ENCODE measurements around the gene FAM216B. TPM values are rescaled to one million over a fixed set of nuclear protein-coding genes. Genes with fewer than 3 reads are reported as not detected.

The FAM216B gene
- total and polyA plus RNA-seq, 2 of the 13 experiments (the other 11 are each of a cell fraction or from before 2014, with no cell fraction given) = not detected

GRCh38 chr13:42786715-42787114 lies 5.3 kb downstream of the FAM216B start:
- BruUV-seq (replicated peaks) = no TSS peak
- ChIA-PET CTCF (ENCODE audit: low intra/inter-chr PET ratio, low total read pairs) (no interaction called here), POLR2A (no interaction called here)
- no peak for DNase-seq (ENCODE audit: low spot score)
- no peaks in the 10 kb centered on the region for H3K9me3 ChIP-seq (ENCODE audit: low read length)
- no peak for ATAC-seq
- no peaks in the 10 kb centered on the region for H3K36me3 ChIP-seq (replicated peaks in 1 of 2; ENCODE audit: control insufficient read depth in 1 of 2, insufficient read depth in 2 of 2, low read length in 2 of 2)
- no peak for FAIRE-seq
- no peak overlapping the region for H3K4me3 ChIP-seq (replicated peaks in 1 of 3; ENCODE audit: insufficient read depth in 1 of 3, low read depth in 2 of 3, low read length in 3 of 3)
- intact Hi-C loops (cut with micrococcal nuclease; ENCODE audit: unreplicated experiment) (no loop called here), in situ Hi-C loops (cut with HindIII; ENCODE audit: extremely low pct_ligation_motif_present, low pct_unique_long_range_greater_than_20kb) (no loop called here)
- H4K20me1 ChIP-seq (ENCODE audit: insufficient read depth, low read length) = no peaks in the 10 kb centered on the region
- H3K27me3 ChIP-seq (ENCODE audit: control insufficient read depth in 1 of 2, insufficient read depth in 2 of 2, low read length in 2 of 2) = no peaks in the 10 kb centered on the region
- no peaks in the 10 kb centered on the region for H3K4me1 ChIP-seq (ENCODE audit: insufficient read depth, low read length)
- no peak for TF ChIP-seq JDP2 (CRISPR knock-in tag; IDR thresholded peaks at IDR 0.05; ENCODE audit: borderline replicate concordance)
- TF ChIP-seq THYN1 (CRISPR knock-in tag; IDR thresholded peaks at IDR 0.05; ENCODE audit: borderline replicate concordance, low read depth) = no peak
- TF ChIP-seq ZNF142 (CRISPR knock-in tag; IDR thresholded peaks at IDR 0.05) = no peak
- no peak for TF ChIP-seq ZNF282 (IDR thresholded peaks at IDR 0.05; ENCODE audit: partially characterized antibody)
- H3K79me2 ChIP-seq (ENCODE audit: insufficient read depth, low read length) = no peaks in the 10 kb centered on the region
- H3K4me2 ChIP-seq (ENCODE audit: low read depth, low read length) = no peak overlapping the region
- WGBS (ENCODE audit: low lambda C conversion rate) = 1% methylated on average over 7 of the region's 7 CpGs
- no peak overlapping the region for H2AFZ ChIP-seq (ENCODE audit: low read length)
- no peak overlapping the region for H3K27ac ChIP-seq (ENCODE audit: extremely low read length, insufficient read depth, low read length)
- no peak overlapping the region for H3K9ac ChIP-seq (ENCODE audit: insufficient read depth, low read depth, low read length)

Data from HepG2 (cell line).